Measurements from ENCODE around the gene CALML6.

The CALML6 gene

GRCh38 chr1:1911350-1912041 is 3.6 kb upstream of the CALML6 start:
- DNase-seq (ENCODE audit: low read depth, low spot score): no peak

GRCh38 chr1:1914101-1914970 is 724 bp upstream of the CALML6 start:
- no peak for DNase-seq (ENCODE audit: low read depth, low spot score)

- no peak for DNase-seq (ENCODE audit: low read depth, low spot score)
Observed at GRCh38 chr1:1915911-1916840, 1.1 kb downstream of the CALML6 start.

GRCh38 chr1:1916851-1917251 is 1.8 kb downstream of the CALML6 start:
- no peak for DNase-seq (ENCODE audit: low read depth, low spot score)

GRCh38 chr1:1917304-1917976 is 2.4 kb downstream of the CALML6 start:
- DNase-seq (ENCODE audit: low read depth, low spot score): no peak

- DNase-seq (ENCODE audit: low read depth, low spot score): no peak
Observed at GRCh38 chr1:1917995-1918900, 3.2 kb downstream of the CALML6 start.

- DNase-seq (ENCODE audit: low read depth, low spot score): no peak
Observed at GRCh38 chr1:1918901-1919303, 3.8 kb downstream of the CALML6 start, which contains the start of gene TMEM52. TSS of gene TMEM52 (minus strand) at chr1:1919279. CDS start at chr1:1919265, 14 bp downstream.

- DNase-seq (ENCODE audit: low read depth, low spot score): peak; percentile 91
Observed at GRCh38 chr1:1919304-1920056, 4.4 kb downstream of the CALML6 start.

- DNase-seq (ENCODE audit: low read depth, low spot score): no peak
Observed at GRCh38 chr1:1920057-1920607, 5.1 kb downstream of the CALML6 start.

GRCh38 chr1:1920608-1921458 is 5.8 kb downstream of the CALML6 start:
- DNase-seq (ENCODE audit: low read depth, low spot score): no peak

- DNase-seq (ENCODE audit: low read depth, low spot score): no peak
Observed at GRCh38 chr1:1921459-1921862, 6.4 kb downstream of the CALML6 start.

- no peak for DNase-seq (ENCODE audit: low read depth, low spot score)
Observed at GRCh38 chr1:1921901-1922701, 7.0 kb downstream of the CALML6 start.

- no peak for DNase-seq (ENCODE audit: low read depth, low spot score)
Observed at GRCh38 chr1:1922702-1922955, 7.6 kb downstream of the CALML6 start.

- DNase-seq (ENCODE audit: low read depth, low spot score): no peak
Observed at GRCh38 chr1:1922956-1923833, 8.1 kb downstream of the CALML6 start.

GRCh38 chr1:1924386-1924785 is 9.3 kb downstream of the CALML6 start:
- no peak for DNase-seq (ENCODE audit: low read depth, low spot score)

- DNase-seq (ENCODE audit: low read depth, low spot score): no peak
Observed at GRCh38 chr1:1924849-1925248, 9.8 kb downstream of the CALML6 start.

Measured in smooth muscle cell of the brain vasculature (primary cell).